GM12878 (cell line): Measurements from ENCODE around the gene C1QTNF5. TPM values are rescaled to one million over a fixed set of nuclear protein-coding genes. Genes with fewer than 3 reads are reported as not detected.

Experiments
- ATAC-seq: fragments of 200-7000 bp; cut with Tn5 transposase; 3 replicates; pipeline ENCODE4 v1.9.1; 2020; ENCODE audit warnings: mild to moderate bottlenecking, moderate library complexity
- BruUV-seq: library from RNA; stranded (reverse); fragments of 400-500 nt; replicated peaks from 2 replicates; lab custom pipeline; 2021; lab: Mats Ljungman, UMichigan
- CTCF ChIA-PET: fragments of 300-600 bp; sonication (Branson Sonifier 250); formaldehyde crosslinking; extraction: SDS; loops from one replicate; lab custom pipeline; 2021; ENCODE audit warnings: inconsistent platforms; lab: Yijun Ruan, JAX
- POLR2A ChIA-PET: fragments of 350-600 bp; formaldehyde crosslinking; extraction: SDS; loops from one replicate; lab custom pipeline; 2021; ENCODE audit warnings: inconsistent platforms; lab: Charles Lee
- RAD21 ChIA-PET: fragments of 300-600 bp; sonication (Branson Sonifier 250); formaldehyde crosslinking; loops from one replicate; lab custom pipeline; 2023; ENCODE audit warnings: antibody characterized with exemption; ENCODE audit not compliant: unreplicated experiment; lab: Charles Lee
- SMC1A ChIA-PET: fragments of 300-600 bp; sonication (Branson Sonifier 250); formaldehyde crosslinking; loops from one replicate; lab custom pipeline; 2023; ENCODE audit not compliant: unreplicated experiment, uncharacterized antibody; lab: Charles Lee
- DNase-seq: peaks from one replicate; pipeline ENCODE4 v3.0.0-alpha.2; 2011; ENCODE audit warnings: low read depth, low spot score
- FAIRE-seq: peaks from 3 replicates; lab custom pipeline; 2011; peaks lifted over from hg19 to GRCh38; lab: Jason Lieb, UNC
- H2AFZ ChIP-seq: 2 replicates; pipeline ENCODE4 v1.6.0; 2011; ENCODE audit warnings: low read depth, low read length, control low read depth; ENCODE audit not compliant: control insufficient read depth
- H3K27ac ChIP-seq: 2 replicates; pipeline ENCODE4 v1.5.1; 2011; ENCODE audit warnings: control low read depth; ENCODE audit not compliant: control insufficient read depth, insufficient read depth
- H3K27me3 ChIP-seq, 2 experiments: replicated peaks in 1 of 2; 2 replicates each; pipeline versions ENCODE4 v1.6.0 to v1.6.1; 2011; ENCODE audit warnings: low read length in 1 of 2; ENCODE audit not compliant: control insufficient read depth in 2 of 2, insufficient read depth in 2 of 2
- H3K36me3 ChIP-seq, 2 experiments: 2 replicates each; pipeline ENCODE4 v1.5.1; 2011; ENCODE audit warnings: low read length in 1 of 2; ENCODE audit not compliant: control insufficient read depth in 2 of 2, insufficient read depth in 2 of 2
- H3K4me1 ChIP-seq: 2 replicates; pipeline ENCODE4 v1.6.1; 2011; ENCODE audit warnings: mild to moderate bottlenecking, low read length, moderate library complexity, mixed read lengths; ENCODE audit not compliant: control insufficient read depth, insufficient read depth
- H3K4me2 ChIP-seq: 2 replicates; pipeline ENCODE4 v1.6.0; 2011; ENCODE audit warnings: control low read depth; ENCODE audit not compliant: control insufficient read depth, insufficient read depth
- H3K4me3 ChIP-seq: fragments of 200-600 bp; sonication (generic); 2 replicates; pipeline ENCODE4 v1.5.1; 2016
- H3K79me2 ChIP-seq: 2 replicates; pipeline ENCODE4 v1.6.0; 2011; ENCODE audit warnings: low read length; ENCODE audit not compliant: control insufficient read depth, insufficient read depth
- H3K9ac ChIP-seq: 2 replicates; pipeline ENCODE4 v1.8.0; 2011; ENCODE audit warnings: low read length, control low read depth, mixed read lengths; ENCODE audit not compliant: control insufficient read depth, insufficient read depth
- H3K9me3 ChIP-seq: replicated peaks from 3 replicates; pipeline ENCODE4 v1.5.1; 2011; ENCODE audit warnings: mild to moderate bottlenecking, low read length; ENCODE audit not compliant: control insufficient read depth, insufficient read depth
- H4K20me1 ChIP-seq: 2 replicates; pipeline ENCODE4 v1.6.0; 2011; ENCODE audit not compliant: control insufficient read depth, insufficient read depth
- CREB1 ChIP-seq: IDR thresholded peaks from 2 replicates; pipeline ENCODE4 v1.6.1; 2012; ENCODE audit warnings: low read depth, mild to moderate bottlenecking, inconsistent platforms
- FOS ChIP-seq: IDR thresholded peaks from 3 replicates; pipeline ENCODE4 v1.6.1; 2011; ENCODE audit warnings: borderline replicate concordance; ENCODE audit not compliant: insufficient read length; ENCODE audit errors: extremely low read depth
- FOXM1 ChIP-seq: IDR thresholded peaks from 2 replicates; pipeline ENCODE4 v1.6.1; 2012; ENCODE audit warnings: low read depth, mild to moderate bottlenecking, inconsistent platforms, low read length, moderate library complexity
- MEF2B ChIP-seq: fragments of 450-650 bp; IDR thresholded peaks from 2 replicates; pipeline ENCODE4 v1.6.1; 2018; ENCODE audit warnings: mild to moderate bottlenecking, moderate library complexity; ENCODE audit not compliant: partially characterized antibody, poor library complexity, severe bottlenecking
- POLR2A ChIP-seq: IDR thresholded peaks from 2 replicates; pipeline ENCODE4 v1.6.1; 2011; ENCODE audit warnings: low read depth, mild to moderate bottlenecking, low read length
- POU2F2 ChIP-seq: IDR thresholded peaks from 3 replicates; pipeline ENCODE4 v1.6.1; 2011; ENCODE audit warnings: low read depth, mild to moderate bottlenecking, low read length, borderline replicate concordance
- REST ChIP-seq: IDR thresholded peaks from 2 replicates; pipeline ENCODE4 v1.6.1; 2012; ENCODE audit warnings: mild to moderate bottlenecking, low read depth, low read length
- SRF ChIP-seq, 2 experiments: IDR thresholded peaks; 2 replicates each; pipeline ENCODE4 v1.6.1; 2011; ENCODE audit warnings: low read depth in 2 of 2, low read length in 2 of 2, mild to moderate bottlenecking in 1 of 2, moderate library complexity in 1 of 2
- TARDBP ChIP-seq: IDR thresholded peaks from 2 replicates; pipeline ENCODE4 v1.6.1; 2016; ENCODE audit warnings: borderline replicate concordance
- YBX1 ChIP-seq: fragments of 450-650 bp; IDR thresholded peaks from 2 replicates; pipeline ENCODE4 v1.6.1; 2016; ENCODE audit warnings: antibody characterized with exemption
- WGBS: methylation state at CpG from one replicate; pipeline ENCODE4 v1.1.6; 2016; ENCODE audit warnings: low lambda C conversion rate; ENCODE audit not compliant: insufficient replicate concordance, insufficient coverage; ENCODE audit errors: missing lambda C conversion rate; 5-methylcytosine and 5-hydroxymethylcytosine counted together
- in situ Hi-C: fragments of 300-500 bp; cut with MboI; formaldehyde crosslinking; loops from 9 replicates; pipeline ENCODE4 v1.14.3; 2018; ENCODE audit warnings: mixed read lengths
- intact Hi-C: fragments of 100-400 bp; cut with micrococcal nuclease; formaldehyde crosslinking; loops from one replicate; pipeline ENCODE4 v1.14.2; 2022; ENCODE audit not compliant: unreplicated experiment
- polyA plus RNA-seq, 11 experiments: library from polyadenylated mRNA; depleted of rRNA in 4 of 11; unstranded in 6 of 11; stranded (reverse) in 5 of 11; fragments of >200 nt; fragmentation: Nextera tagmentation in 4 of 11; fragmentation: Illumina TruSeq in 1 of 11; extraction: Ambion mirVana in 4 of 11; extraction: Trizol in 1 of 11; gene quantifications; 1 replicate in 1 of 11; 2 replicates in 10 of 11; pipeline versions ENCODE4 v1.2.1 to v1.2.3, GENCODE V29; 2011 to 2016; ENCODE audit warnings: inconsistent platforms in 2 of 11, missing spikeins in 2 of 11, low read depth in 1 of 11
- total RNA-seq, 4 experiments: library from RNA; depleted of rRNA in 3 of 4; stranded (reverse); fragments of >200 nt in 3 of 4; fragmentation: Illumina TruSeq in 1 of 4; extraction: Trizol in 1 of 4; gene quantifications; 2 replicates each; pipeline versions ENCODE4 v1.2.1 to v1.2.3, GENCODE V29; 2013 to 2021

Gene C1QTNF5
- total and polyA plus RNA-seq, 10 of the 15 experiments (the other 5 are each of a cell fraction or from before 2014, with no cell fraction given): not detected

GRCh38 chr11:119335091-119335654 lies 5.5 kb downstream of the C1QTNF5 start:
- peak overlapping the region; percentile 98 for H3K4me2 ChIP-seq
- H3K4me3 ChIP-seq: peak overlapping the region; percentile 91
- H3K9ac ChIP-seq: peak overlapping the region; percentile 93
- ChIA-PET RAD21 (interaction anchor here (0.6 kb wide), 1 partner anchor 140 kb away, joined by 3 read pairs; no protein-coding TSS in a partner anchor), CTCF (interaction anchor here (1.6 to 6.1 kb wide), 2 partner anchors 13 to 129 kb away, joined by 5 to 58 read pairs; partner anchors contain the start of gene CBL), POLR2A (interaction anchor here (0.6 to 1.6 kb wide), 3 partner anchors 11 to 499 kb away, joined by 3 to 5 read pairs (median 3); no protein-coding TSS in a partner anchor), SMC1A (interaction anchor here (0.8 to 1.4 kb wide), 3 partner anchors 11 to 47 kb away, joined by 3 to 8 read pairs (median 3); no protein-coding TSS in a partner anchor)
- no peak for FAIRE-seq
- no peaks in the 10 kb centered on the region for H3K9me3 ChIP-seq
- peaks cover 12% of the 10 kb centered on the region for H3K4me1 ChIP-seq
- DNase-seq: no peak
- no peak overlapping the region for H2AFZ ChIP-seq
- H3K36me3 ChIP-seq: no peaks in the 10 kb centered on the region
- H3K27ac ChIP-seq: peak overlapping the region; percentile 85
- no peak for TF ChIP-seq MEF2B
- peak; percentile 50 for TF ChIP-seq POLR2A
- H3K79me2 ChIP-seq: peaks cover 13% of the 10 kb centered on the region
- no TSS peak for BruUV-seq
- H4K20me1 ChIP-seq: no peaks in the 10 kb centered on the region
- no peaks in the 10 kb centered on the region; a peak in 1 of 4 replicates for H3K27me3 ChIP-seq
- WGBS: 88% methylated on average over 15 of the region's 15 CpGs
- intact Hi-C loops (loop anchor here (5.0 kb wide), 2 partner anchors 137 to 268 kb away; partner anchors contain the start of gene VPS11), in situ Hi-C loops (no loop called here)
- no peak for ATAC-seq

GRCh38 chr11:119334174-119334930 lies 6.3 kb downstream of the C1QTNF5 start, which contains the start of gene RNF26:
TSS of gene RNF26 (plus strand) at chr11:119334527. CDS start at chr11:119335123, 596 bp downstream.
- peak; percentile 100 for FAIRE-seq
- Histone ChIP-seq H3K4me3 (peak within 1 kb of the TSS; percentile 91), H3K27ac (peak within 1 kb of the TSS; percentile 85), H3K4me1 (peaks cover 12% of the 10 kb centered on the region), H3K27me3 (no peaks in the 10 kb centered on the region), H3K9me3 (no peaks in the 10 kb centered on the region), H2AFZ (peak within 1 kb of the TSS; percentile 94), H3K4me2 (peak within 1 kb of the TSS; percentile 98), H4K20me1 (no peaks in the 10 kb centered on the region), H3K79me2 (peaks cover 13% of the 10 kb centered on the region), H3K36me3 (no peaks in the 10 kb centered on the region), H3K9ac (peak within 1 kb of the TSS; percentile 93)
- intact Hi-C loops: no loop called here
- in situ Hi-C loops: no loop called here
- POLR2A ChIA-PET: interaction anchor here (0.6 to 1.7 kb wide), 8 partner anchors 9 to 498 kb away, joined by 3 to 5 read pairs (median 3); no protein-coding TSS in a partner anchor
- SMC1A ChIA-PET: interaction anchor here (1.2 to 1.4 kb wide), 2 partner anchors 10 to 46 kb away, joined by 3 to 8 read pairs; no protein-coding TSS in a partner anchor
- RAD21 ChIA-PET: interaction anchor here (0.6 kb wide), 2 partner anchors 143 to 399 kb away, joined by 3 read pairs; no protein-coding TSS in a partner anchor
- under 1% methylated on average over 47 of the region's 54 CpGs for WGBS
- CTCF ChIA-PET: interaction anchor here (1.0 to 6.1 kb wide), 3 partner anchors 12 to 129 kb away, joined by 4 to 58 read pairs (median 5); partner anchors contain the start of gene CBL
- TSS peak; percentile 84 for BruUV-seq
- peak; percentile 95 for DNase-seq
- peak; percentile 97 for ATAC-seq
- TF ChIP-seq YBX1 (no peak), REST (no peak), SRF (IDR thresholded peaks at IDR 0.05; ENCODE audit: low read depth in 2 of 2, low read length in 2 of 2) (no peak), POU2F2 (no peak; the same call in 2 of the 3 replicates), FOS (peak; percentile 71), FOXM1 (peak; percentile 97), CREB1 (peak; percentile 96), TARDBP (no peak)
